Ramos (cell line): ENCODE measurements around the gene FAM184A.

Experiments used
- in situ Hi-C: fragments of 300-500 bp; cut with MboI; formaldehyde crosslinking; loops from one replicate; pipeline ENCODE4 v1.14.3; 2022; ENCODE audit warnings: low sequenced_read_pairs; ENCODE audit not compliant: unreplicated experiment

Gene FAM184A

GRCh38 chr6:119065955-119066354, 12.5 kb downstream of the FAM184A start:
- in situ Hi-C loops: no loop called here

DNA sequence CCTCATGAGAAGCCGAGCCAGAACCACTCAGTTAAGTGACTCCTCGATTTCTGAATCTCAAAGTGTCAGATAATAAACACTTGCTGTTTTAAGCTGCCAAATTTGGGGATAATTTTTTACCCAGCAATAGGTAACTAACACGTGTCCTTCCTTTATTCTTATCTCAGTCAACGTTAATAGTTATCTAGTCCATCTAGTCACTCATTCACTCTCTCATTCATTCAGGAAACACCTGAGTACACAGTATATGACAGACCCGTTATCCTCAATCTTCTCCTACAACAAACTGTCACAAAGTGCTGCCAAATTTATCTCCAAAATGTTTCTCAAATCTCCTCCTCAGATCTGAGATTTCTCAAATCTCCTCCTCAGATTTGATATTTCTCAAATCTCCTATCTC, 13.1 kb downstream of the FAM184A start:
- in situ Hi-C loops: no loop called here

DNA sequence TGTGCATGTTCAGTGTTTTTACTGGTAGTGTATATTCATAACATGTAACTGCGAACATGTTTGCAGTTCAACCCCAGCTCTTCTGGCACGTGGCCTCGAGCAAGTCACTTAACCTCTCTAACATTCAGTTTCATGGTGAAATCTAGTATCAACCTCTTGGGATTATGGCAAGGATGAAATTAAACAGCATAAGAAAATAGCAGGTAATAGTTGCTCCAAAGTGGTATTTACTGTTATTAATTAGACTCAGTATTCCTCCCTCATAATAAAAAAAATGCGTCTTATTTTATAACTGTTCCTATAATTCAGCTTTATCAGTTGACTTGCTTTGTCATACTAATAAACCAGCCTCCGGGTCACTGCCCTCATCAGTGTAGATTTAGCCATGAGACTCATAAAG, 15.0 kb downstream of the FAM184A start:
- in situ Hi-C loops: no loop called here

- in situ Hi-C loops: no loop called here
Observed at GRCh38 chr6:119061215-119061614, 17.2 kb downstream of the FAM184A start.

DNA sequence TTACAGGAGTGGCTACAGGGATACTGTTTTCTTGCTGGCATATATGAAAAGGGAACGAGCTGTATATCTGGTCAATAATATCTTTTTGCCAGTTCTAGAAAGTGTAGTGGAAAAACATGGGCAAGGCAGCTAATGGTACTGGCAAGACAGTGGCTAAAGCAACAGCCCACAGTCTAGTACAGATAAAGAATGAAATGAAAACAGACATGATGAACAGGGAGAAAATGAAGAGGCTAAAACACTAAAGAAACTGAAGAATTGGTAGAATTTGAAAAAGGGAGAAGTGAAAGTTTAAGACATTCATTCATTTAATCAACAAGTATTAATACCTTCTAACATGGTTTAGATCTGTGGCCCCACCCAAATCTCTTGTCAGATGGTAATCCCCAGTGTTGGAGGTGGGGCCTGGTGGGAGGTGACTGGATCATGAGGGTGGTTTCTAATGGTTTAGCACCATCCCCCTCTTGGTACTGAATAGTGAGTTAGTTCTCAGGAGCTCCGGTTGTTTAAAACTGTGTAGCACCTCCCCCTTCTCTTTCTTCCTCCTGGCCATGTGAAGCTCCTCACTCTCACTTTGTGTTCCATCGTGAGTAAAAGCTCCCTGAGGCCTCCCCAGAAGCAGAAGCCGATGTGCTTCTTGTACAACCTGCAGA, 18.1 kb downstream of the FAM184A start:
- in situ Hi-C loops: no loop called here

DNA sequence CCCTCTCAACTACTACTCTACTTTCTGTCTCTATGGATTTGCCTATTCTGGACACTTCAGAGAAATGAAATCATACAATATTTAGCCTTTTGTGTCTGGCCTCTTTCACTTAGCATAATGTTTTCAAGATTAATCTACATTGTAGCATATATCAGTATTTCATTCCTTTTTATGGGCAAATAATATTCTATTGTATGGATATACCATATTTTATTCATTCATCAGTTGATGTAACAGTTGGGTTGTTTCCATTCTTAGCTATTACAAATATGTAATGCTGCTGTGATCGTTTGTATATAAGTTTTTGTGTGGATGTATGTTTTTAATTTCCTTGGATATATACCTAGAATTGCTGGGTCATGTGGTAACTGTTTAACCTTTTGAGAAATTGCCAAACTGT, 23.4 kb downstream of the FAM184A start:
- in situ Hi-C loops: no loop called here

GRCh38 chr6:119052987-119053386, 25.5 kb downstream of the FAM184A start:
- in situ Hi-C loops: no loop called here

GRCh38 chr6:119052292-119052889, 26.1 kb downstream of the FAM184A start:
- in situ Hi-C loops: no loop called here

- in situ Hi-C loops: no loop called here
Observed at GRCh38 chr6:119044255-119044654, 34.2 kb downstream of the FAM184A start.

GRCh38 chr6:119043783-119044182, 34.7 kb downstream of the FAM184A start:
- in situ Hi-C loops: no loop called here

GRCh38 chr6:119043265-119043664, 35.2 kb downstream of the FAM184A start:
- in situ Hi-C loops: no loop called here

DNA sequence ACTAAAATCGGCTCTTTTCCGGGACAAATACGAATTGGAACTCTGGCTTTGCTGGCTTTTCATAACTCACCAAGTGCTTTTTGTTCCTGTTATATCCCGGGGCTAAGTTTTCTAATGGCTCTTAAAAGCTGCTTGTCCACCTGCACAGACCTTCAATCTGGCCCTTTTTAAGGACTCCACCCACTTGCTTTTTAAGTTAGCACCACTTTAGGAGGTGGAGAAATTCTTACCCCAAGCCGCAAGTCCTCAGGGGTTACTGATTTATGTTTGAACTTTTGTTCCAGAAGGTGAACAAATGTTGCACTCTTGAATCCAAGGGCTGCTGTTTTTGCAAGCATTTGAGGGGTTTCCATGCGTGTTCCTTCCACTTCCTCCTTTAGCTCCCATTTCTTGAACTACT, 37.8 kb downstream of the FAM184A start:
- in situ Hi-C loops: no loop called here

DNA sequence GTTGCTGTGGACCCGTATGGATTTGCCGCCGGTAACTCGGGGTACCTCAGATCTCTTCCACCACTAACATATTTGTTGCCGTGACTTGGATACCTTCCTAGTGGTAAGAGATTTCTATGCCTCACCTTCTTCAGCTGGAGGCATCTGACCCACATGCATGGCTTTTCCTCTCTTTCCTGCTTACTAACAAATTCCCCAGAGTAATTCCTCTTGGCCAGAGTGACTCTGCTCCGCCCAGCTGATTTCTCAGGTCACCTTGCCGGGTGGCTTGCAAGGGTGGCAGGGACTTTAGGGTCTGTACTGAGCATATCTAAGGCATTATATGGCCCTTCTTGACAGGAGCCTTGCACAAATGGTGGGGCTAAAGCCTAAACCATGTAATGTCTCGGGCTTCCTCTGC, 38.2 kb downstream of the FAM184A start:
- in situ Hi-C loops: no loop called here

GRCh38 chr6:119037941-119038623, 40.4 kb downstream of the FAM184A start:
- in situ Hi-C loops: no loop called here

GRCh38 chr6:119037264-119037663, 41.2 kb downstream of the FAM184A start:
- in situ Hi-C loops: no loop called here

- in situ Hi-C loops: no loop called here
Observed at GRCh38 chr6:119036081-119036480, 42.4 kb downstream of the FAM184A start.

DNA sequence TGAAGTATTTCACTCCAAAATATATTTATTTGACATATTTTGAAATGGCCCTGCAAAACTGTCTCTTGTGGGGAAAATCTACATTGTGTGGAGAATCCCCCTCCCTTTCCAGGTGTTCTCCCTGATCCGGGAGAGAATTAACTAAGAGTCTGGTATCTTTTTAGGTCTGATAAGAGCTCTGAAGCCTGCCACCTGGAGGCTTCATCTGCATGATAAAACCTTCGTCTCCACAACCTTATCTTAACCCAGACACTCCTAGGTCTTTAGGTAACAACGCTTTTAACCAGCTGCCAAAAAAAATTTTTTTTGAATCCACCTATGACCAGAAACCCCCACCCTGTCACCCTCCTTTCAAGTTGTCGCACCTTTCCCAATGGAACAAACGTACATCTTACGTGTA, 43.0 kb downstream of the FAM184A start:
- in situ Hi-C loops: no loop called here

GRCh38 chr6:119034827-119035458, 43.5 kb downstream of the FAM184A start:
- in situ Hi-C loops: no loop called here

DNA sequence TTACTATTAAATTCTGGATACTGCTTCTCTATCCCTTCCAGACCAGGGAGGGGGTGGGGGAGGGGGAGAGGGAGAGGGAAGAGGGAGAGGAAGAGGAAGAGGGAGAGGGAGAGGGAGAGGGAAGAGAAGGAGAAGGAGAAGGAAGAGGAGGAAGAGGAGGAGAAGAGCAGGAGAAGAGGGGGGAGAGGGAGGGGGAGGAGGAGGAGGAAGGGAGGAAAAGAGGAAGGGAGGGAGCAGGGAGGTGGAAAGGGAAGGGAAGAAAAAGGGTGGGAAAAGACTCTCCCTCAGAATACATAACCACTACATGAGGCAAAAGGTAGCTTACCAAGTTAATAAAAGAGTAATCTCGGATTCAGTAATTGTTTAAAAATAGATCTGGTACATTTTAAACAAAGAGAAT, 46.0 kb downstream of the FAM184A start:
- in situ Hi-C loops: no loop called here

- in situ Hi-C loops: no loop called here
Observed at GRCh38 chr6:119030759-119031158, 47.7 kb downstream of the FAM184A start.

- in situ Hi-C loops: no loop called here
Observed at GRCh38 chr6:119028091-119028490, 50.4 kb downstream of the FAM184A start.
